HG03558 (cell line): ENCODE results near the gene EPAS1.

Experiments used
- ATAC-seq: cut with Tn5 transposase; IDR thresholded peaks from one replicate; pipeline ENCODE4 v1.9.1; 2021; ENCODE audit warnings: moderate number of reproducible peaks; ENCODE audit not compliant: unreplicated experiment; ENCODE audit errors: extremely low read depth

EPAS1 gene

DNA sequence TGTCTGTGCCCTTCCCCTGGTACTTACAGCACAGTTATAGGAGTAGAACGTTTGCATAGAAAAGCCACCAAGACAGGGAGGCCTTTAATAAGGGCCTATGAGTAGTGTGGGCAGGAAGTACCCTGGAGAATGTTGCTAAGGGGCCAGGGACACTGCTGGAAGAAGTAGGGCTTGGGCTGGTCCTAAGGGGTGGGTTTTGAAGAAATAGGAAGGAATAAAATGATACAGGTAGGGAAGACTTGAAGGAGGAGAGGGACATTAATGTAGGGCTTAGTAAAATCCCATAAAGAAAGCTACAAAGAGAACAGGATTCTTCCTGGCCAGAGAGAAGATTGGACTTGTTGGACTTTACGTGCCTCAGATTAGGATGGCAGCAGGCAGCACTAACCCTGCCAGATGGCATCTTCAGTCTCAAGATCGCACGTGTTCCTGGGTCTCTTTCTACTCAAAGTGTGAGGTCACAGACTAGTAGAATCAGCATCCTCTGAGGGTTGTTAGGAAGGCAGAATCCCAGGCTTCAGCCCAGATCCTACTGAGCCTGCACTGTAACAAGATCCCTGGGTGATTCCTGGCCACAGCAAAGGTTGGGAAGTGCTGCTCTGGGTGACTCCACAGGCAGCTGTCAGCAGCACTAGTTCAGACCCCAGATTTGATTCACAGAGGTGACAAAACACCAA lies 39.2 kb downstream of the EPAS1 start:
- no peak for ATAC-seq

DNA sequence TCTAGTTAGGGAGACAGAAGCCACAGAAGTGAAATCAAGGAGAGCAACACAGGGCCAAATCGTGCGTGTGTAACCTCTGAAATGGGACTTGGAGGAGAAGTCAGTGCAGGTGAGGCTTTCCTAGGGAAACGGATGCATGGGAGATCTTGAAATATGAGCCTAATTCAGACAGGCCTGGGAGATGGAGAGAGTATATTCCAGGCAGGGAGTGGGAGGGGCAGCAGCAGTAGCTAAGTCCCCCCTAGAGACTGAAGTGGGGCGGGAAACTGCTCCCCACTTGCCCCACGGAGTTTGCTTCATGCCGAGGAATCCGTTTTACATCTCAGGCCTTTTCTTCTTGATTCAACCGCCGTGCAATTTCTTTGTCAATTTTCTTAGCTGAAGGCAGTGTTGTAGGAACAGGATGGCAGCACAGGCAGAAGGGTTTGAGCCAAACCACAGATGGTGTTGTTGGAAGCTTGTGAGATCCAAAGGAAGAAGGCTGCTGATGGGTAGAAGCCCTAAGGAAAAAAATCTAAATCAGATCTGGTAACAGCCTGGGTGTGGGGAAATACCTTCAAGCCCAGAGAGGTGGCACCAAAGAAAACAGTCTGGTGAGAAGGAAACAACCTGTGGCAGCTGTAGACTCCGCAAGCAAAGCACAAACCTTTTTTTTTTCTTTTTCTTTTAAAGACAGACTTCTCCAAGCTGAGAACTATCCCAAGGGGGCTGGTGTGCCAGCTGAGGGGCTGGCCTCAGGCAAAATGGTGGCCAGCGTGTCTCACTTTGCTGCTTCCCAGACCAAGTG lies 40.2 kb downstream of the EPAS1 start:
- no peak for ATAC-seq

DNA sequence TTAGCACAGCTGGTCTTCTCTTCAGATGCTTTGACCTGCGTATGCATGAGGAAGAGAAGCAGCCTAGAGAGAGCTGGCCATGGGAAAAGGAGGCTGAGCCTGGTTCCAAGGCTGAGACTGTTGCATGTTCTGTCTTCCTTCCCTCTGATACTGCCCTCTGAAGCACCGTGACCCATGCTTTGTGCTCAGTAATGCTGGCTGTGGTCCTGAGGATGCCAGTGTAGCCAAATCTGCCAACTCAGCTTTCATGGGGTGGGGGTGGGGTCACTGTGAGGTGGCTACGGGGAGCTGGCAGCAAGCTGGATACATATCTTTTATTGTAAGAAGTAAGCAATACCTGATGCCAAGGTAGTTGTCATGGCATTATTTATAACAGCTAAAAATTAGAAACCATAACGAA lies 41.5 kb downstream of the EPAS1 start:
- ATAC-seq = no peak

DNA sequence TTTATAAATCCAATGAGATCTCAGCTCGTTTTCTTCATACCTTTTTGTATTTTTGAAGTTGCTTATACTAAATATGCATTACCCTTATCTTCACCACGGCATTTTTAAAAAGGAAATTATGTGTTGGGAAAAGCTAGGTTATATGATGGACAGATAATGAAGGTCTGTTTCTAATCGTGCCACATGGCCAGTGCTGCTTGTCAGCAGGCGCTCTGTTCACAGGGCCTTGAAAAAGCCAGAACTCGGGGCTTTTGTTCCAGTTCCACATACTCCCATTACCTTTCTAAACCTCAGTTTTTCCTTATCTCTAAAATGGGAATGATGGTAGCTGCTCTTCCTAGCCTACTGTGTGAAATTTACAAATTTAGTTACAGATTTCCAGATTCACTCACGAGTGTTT lies 42.0 kb downstream of the EPAS1 start:
- no peak for ATAC-seq

DNA sequence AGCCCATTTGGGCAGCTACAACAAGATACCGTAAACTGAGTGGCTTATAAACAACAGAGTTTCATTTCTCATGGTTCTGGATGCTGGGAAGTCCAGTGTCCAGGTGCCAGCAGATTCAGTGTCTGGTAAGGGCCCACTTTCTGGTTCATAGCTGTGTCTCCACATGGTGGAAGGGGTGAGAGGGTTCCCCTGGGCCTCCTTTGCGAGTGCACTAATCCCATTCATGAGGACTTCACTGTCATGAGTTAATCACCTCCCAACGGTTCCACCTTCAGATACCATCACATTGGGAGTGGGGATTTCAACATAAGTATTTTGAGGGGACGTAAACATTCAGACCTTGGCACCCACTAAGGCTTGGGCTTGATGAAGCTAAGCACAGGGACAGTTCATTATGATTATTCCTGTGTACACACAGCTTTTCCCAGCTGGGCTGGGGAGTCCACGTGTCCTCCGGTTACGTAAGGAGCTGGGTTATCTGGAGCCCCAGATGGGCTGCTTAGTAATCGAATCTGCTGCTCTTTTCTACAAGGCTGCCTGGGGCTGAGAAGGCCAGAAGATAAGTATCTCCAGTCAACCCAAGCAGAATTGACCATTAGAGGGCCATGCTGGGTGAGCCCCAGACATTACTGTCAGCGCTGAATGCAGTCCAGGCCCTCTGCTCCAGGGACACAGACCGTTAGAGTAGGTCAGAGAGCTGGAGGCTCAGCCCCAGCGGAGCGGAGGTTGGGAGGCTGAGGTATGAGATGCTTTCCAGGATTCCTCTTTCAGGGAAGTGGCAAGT lies 42.7 kb downstream of the EPAS1 start:
- ATAC-seq = no peak

DNA sequence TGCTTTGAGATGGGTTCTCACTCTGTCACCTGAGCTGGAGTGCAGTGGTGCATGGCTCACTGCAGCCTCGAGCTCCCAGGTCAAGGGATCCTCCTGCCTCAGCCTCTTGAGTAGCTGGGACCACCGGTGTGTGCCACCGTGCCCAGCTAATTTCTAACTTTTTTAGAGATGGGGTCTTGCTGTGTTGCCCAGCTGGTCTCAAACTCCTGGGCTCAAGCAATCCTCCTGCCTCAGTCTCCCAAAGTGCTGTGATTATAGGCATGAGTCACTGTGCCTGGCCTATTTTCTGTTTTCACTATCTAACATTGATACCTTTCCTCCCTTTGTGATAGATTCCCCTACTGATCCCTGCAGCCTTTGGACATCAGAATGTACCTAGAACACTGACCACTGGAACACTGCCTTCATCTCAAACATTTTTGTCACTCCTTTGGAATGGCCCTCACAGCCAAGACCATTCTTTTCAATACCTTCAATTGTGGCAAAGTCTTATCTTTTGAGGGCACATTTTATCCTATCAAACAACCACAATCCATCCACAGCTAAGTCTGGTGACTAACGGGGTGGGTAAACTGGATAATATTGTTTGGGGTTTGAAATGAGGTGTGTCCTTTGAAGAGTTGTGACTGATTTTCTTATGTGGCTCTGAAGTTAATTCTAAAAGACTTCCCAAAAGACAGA lies 43.7 kb downstream of the EPAS1 start:
- ATAC-seq = no peak

DNA sequence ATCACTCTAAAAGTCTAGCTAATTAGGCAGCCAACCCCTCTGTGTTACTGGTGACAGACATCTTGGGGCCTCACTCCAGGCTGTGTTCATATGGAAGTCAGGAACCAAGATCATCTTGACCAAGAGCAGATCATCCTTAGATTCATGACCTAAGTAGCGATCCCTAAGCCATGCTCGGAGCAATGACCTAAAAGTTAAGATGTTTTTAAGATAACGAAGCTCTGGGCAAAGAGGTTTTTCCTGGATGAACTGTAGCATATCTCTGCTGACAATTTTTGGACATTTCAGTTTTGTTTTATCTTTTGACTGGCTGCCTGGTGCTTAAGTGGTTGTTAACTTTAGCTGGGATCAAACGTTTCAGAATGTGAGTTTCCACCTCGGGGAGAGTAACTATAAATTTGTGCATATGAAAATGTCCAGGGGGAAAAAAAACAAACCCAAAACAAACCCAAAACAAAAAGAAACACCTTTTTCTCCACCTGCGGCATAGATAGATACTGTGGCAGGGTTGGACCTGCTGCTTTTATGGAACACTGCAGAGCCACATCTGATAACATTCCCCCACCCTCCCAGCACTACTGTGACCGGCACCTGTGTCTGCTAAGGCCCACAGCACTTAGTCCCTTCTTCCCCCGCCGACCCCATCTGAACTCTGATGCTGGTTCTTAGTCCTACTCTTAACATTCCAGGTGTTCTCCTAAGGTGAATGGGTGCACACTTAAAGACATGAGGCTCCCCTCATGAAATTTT lies 45.5 kb downstream of the EPAS1 start:
- ATAC-seq = no peak

DNA sequence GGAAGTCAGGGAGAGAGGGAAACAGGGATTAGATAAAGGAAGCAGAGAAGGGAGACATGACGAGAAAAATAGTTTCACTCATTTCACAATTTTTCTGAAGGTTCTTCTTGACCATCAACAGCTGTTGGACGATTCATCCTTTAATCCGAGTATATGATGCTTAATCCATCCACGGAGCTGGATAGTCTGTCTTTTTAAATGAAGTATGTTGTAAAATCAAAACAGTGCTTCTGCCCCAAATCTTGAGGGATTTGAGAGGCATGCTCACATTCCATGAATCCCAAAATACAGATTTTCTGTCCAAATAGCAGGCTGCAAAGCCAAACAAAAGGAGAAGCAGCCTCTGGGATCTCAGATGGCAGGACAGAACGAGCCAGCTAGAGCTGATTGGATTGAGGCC lies 47.5 kb downstream of the EPAS1 start:
- ATAC-seq = no peak

DNA sequence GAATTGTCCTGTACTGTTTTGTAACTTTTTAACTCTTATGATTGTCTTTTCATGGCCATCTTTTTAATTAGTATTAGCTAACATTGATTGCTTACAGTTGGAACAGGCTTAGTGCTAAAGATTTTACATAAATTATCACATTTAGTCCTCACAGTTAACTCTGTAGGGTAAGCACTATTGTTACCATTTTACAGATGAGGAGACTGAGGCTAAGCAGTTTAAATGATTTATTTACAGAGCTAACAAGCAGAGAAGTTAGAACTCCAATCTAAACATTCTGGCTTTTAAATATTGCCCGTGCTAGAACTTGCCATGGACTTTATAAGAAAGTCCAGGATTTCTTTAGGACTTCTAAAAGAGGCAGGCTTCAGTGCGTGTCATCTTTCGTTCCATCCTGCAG lies 48.6 kb downstream of the EPAS1 start:
- no peak for ATAC-seq

DNA sequence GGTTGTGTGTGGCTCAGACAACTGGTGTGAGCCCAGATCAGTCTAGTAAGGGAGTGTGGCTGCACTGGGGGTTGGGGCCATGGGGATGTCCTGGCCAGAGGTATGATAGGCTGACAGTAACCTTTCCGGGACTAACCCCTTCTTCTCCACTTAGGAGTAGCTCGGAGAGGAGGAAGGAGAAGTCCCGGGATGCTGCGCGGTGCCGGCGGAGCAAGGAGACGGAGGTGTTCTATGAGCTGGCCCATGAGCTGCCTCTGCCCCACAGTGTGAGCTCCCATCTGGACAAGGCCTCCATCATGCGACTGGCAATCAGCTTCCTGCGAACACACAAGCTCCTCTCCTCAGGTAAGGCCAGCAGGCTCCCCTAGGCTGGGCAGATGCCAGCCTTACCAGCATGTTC lies 49.5 kb downstream of the EPAS1 start:
- ATAC-seq = no peak

DNA sequence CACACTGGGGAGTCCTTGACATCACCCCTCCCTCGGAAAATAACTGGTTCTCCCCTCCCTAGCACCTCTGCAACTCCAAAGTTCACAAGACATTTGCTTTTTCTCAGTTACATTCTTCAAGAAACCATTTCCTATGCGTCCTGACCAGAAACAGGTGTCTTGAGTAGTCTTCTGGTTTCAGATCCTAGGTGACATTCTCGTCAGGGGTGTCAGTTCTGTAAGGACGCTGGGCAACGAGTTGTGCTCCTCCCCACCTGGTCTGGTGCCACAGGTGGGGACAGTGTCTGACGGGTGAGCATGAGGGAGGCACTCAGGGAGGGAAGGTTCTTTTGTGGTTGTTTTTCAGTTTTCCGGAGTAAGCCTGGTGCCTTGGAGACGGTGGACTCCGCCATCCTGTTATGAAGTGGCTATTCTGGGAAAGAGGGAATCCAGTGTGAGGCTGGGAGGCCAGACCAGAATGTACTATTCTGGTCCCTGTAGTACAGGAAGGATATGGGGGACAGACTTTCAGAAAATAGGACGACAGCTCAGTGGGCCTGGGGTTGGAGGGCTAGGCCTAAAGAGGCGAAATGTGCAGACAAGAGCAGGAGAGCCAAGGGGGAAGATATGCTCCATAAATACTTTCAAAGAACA lies 50.6 kb downstream of the EPAS1 start:
- no peak for ATAC-seq

DNA sequence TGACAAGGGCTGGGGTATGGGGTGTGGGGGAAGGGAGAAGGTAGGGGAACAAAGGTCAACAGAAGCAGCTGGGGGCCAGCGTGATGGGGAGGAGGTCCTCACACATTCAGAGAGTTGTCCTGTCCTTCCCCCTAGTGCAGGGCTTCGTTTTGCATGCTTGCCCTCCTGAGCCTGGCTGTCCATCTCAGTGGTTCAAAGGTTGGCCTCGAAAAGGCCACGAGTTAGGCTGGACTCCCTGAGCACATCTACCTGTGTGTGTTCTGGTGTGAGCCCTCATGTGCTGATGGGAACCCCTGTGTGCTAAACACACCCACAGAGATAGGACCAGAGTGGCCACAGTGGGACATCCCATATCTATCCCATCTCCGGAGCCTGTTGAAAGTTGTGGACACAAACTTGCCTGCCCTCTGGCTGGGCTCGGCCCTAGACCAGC lies 51.9 kb downstream of the EPAS1 start:
- ATAC-seq = no peak

DNA sequence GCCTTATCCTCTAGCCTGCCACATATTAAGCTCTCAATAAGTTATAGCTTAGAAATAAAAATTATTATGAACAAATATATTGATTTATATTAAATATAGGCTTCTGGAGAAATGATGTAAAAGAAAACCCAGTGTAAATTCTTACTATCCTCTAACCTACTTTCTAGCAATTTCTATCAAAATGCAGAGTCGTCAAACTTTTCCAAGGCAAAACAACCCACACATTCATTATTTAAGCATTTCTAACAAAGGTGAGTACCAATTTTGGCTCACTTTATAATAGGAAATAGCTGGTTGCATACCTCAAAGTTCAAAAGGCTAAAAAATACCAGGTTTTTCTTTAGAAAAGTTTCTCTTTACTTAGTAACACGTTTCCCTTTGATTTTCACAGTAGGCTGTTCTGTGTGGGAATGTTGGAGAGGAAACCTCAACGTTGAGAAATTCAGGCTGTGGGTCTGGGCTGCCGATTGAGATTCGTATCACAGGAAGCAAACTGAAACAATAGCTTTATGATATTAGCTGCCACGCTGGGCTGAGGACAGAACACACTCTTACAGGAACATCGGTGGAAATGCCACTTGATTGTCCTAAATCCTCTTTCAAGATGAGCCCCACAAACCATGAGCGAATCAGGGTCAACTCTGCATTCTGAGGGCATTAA lies 53.0 kb downstream of the EPAS1 start:
- no peak for ATAC-seq

DNA sequence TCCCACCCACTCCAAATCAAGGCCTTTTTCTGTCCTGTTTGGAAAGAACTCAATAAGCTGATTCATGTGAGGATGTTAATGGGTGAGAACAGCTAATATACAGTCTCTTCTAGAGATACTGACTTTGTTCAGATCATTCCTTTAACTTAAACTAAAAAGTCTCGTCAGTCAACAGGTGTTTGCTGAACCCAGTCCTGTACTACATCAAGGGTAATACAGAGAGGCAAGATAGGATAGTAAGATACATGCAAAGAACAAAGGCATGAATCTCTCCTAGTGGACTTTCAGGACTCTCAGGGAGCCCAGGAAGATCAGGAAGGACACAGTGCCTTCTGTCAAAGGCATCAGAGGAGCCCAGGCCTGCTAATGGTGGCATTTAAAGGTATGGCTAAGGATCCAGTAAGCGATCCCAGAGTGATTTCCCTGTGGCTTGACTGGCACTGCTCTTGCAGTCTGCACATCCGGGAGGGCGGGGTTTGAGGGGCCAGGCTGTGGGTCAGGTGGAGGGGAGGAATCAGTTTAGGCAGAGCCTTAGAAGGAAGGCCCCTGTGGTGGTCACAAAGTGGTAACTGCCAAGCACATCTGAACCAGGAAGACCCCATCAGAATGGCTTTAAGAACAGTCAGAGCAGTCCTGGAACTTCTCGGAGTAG lies 54.0 kb downstream of the EPAS1 start:
- no peak for ATAC-seq

DNA sequence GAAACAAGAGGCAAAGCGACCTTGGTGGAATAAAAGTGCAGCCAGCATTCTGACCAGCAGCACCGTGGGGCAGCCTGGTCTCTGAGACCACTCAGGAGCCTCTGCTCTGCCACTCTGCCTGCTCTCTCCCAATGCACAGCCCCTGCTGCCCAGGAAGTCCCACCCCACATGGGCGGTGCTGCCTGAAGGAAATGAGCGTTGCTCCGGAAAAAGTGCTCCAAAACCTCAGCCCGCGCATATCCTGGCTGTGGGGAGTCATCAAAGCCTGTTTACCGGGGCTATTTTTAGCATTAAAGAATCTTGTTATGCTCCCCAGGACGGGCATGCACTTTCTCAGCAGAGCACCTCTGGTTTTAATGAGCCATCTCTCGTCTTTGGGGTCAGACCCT lies 54.5 kb downstream of the EPAS1 start:
- ATAC-seq = no peak

DNA sequence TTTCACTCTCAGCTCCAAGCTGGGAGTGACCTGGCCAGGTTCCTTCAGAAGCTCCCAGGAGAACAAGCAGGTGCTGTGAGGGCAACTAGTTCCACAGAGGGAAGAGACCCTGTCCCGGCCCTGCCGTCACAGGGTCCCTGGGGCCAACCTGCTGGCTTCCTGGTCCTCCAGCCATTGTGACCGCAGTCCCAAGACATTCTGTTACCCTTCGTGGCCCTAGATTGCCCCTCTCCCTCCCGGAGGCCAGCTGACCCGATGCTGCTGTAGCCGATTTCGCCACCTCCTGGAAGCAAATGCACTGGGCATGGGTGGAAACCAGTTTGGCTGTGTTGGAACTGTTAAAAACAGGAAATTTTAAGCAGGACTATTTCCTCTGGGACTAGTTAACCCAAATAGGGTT lies 55.4 kb downstream of the EPAS1 start:
- no peak for ATAC-seq

DNA sequence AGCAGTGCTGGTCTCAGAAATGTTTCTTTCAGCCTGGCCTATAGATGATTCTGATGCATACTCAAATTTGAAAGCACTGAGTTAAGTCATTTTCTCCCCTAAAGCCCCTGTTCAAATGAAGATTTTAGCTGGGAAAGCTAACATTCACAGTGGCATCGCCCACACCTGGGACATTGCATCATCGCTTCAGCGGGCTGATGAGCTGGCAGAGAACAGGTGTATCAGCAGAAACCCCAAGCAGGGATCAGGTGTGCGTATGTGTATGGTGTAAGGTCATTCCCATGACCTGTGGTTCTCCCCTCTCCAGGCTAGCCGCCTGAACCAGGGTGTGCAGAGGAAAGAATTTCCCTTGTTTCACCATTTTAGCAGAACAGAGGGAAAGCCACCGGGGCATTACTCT lies 56.3 kb downstream of the EPAS1 start:
- ATAC-seq = no peak

DNA sequence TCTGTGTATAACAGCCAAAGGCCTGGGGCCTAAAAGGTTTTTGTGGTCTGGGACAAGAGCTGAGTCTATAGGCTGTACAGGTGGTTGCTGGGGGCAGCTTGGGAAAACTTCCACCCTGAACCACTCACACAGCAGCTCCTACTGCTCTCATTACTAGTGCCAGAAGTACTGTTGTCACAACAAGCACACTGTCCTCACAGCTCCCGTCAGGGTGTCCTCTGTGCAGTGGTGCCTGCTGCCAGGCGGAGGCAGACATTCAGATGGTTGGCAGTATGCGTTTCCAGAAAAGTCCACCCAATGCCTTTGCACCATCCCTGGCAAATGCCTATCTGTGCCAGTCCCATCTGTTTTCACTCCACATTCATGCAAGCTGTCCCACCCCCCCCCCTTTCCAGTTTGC lies 58.5 kb downstream of the EPAS1 start:
- no peak for ATAC-seq

DNA sequence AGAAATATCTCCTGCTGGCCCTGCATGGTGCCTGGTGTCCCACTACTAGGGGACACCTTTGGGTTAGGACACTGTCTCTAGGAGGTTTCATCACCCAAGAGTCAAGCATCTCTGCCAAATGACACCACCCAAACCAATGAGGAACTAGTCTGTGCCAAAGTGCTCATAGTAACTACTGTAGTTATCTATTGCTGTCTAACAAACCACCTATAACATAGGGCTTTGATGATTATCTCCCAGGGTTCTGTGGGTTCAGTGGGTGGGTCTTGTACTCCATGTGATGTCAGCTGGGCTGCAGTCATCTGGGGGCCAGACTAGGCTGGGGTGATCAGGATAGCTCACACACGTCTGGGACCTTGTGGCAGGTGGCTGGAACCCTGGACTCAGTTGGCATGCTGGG lies 59.8 kb downstream of the EPAS1 start:
- no peak for ATAC-seq
